Kidney (tissue), 14 donors: Measurements from ENCODE around the gene GIPC2. TPM values are rescaled to one million over a fixed set of nuclear protein-coding genes. Genes with fewer than 3 reads are reported as not detected.

Source experiments
- DNase-seq, 5 donors: peaks; one replicate each; pipeline ENCODE4 v3.0.0-alpha.2; 2013 to 2020
- FAIRE-seq: peaks from 2 replicates; lab custom pipeline; 2012; peaks lifted over from hg19 to GRCh38; lab: Jason Lieb, UNC
- H3K27ac ChIP-seq, 2 donors: one replicate each; pipeline ENCODE4 v1.7.0; 2013; ENCODE audit warnings: low read depth in 2 of 2, low read length in 2 of 2, inconsistent platforms in 1 of 2
- H3K27me3 ChIP-seq: one replicate; pipeline ENCODE4 v1.7.1; 2013; ENCODE audit warnings: low read length, inconsistent platforms; ENCODE audit not compliant: control insufficient read depth, insufficient read depth
- H3K36me3 ChIP-seq, 3 donors: one replicate each; pipeline versions ENCODE4 v1.7.0 to v1.7.1; 2013; ENCODE audit warnings: low read length in 3 of 3, control low read depth in 1 of 3, inconsistent platforms in 1 of 3; ENCODE audit not compliant: insufficient read depth in 3 of 3, control insufficient read depth in 2 of 3
- H3K4me1 ChIP-seq, 3 donors: one replicate each; pipeline versions ENCODE4 v1.7.0 to v1.7.1; 2013; ENCODE audit warnings: low read length in 3 of 3, inconsistent platforms in 1 of 3, low read depth in 1 of 3; ENCODE audit not compliant: control insufficient read depth in 2 of 3, insufficient read depth in 2 of 3
- H3K4me3 ChIP-seq, 3 donors: one replicate each; pipeline versions ENCODE4 v1.7.0 to v1.8.1; 2013; ENCODE audit warnings: low read length in 3 of 3, control low read depth in 1 of 3, inconsistent platforms in 1 of 3
- H3K9ac ChIP-seq, 3 donors: one replicate each; pipeline versions ENCODE4 v1.7.0 to v1.7.1; 2013; ENCODE audit warnings: low read length in 3 of 3, control low read depth in 1 of 3, inconsistent platforms in 1 of 3
- H3K9me3 ChIP-seq, 3 donors: one replicate each; pipeline versions ENCODE4 v1.7.0 to v1.7.1; 2013; ENCODE audit warnings: low read length in 3 of 3, control low read depth in 1 of 3, inconsistent platforms in 1 of 3; ENCODE audit not compliant: control insufficient read depth in 2 of 3, insufficient read depth in 1 of 3
- CTCF ChIP-seq: IDR thresholded peaks from 3 replicates; pipeline ENCODE4 v1.5.1; 2012; ENCODE audit warnings: mild to moderate bottlenecking, moderate library complexity, borderline replicate concordance; ENCODE audit not compliant: insufficient read depth; ENCODE audit errors: extremely low read depth
- intact Hi-C: fragments of 100-400 bp; cut with DNase I; formaldehyde crosslinking; loops from one replicate; pipeline ENCODE4 v1.11.1; 2022
- polyA plus RNA-seq: library from polyadenylated mRNA; stranded (reverse); fragments of 350-450 nt; fragmentation: Illumina TruSeq; extraction: RNeasy Lipid Tissue Mini Kit (QIAGEN cat#74804); gene quantifications from one replicate; pipeline ENCODE4 v1.2.3, GENCODE V29; 2014; ENCODE audit warnings: low read depth, low replicate concordance; ENCODE audit not compliant: insufficient read depth
- total RNA-seq: library from RNA; stranded (reverse); fragmentation: NEBNext Ultra II Directional; extraction: Animal tissue kit (Norgen Biotek cat#: 25700); gene quantifications from one replicate; pipeline ENCODE4 v1.2.1, GENCODE V29; 2021
- donor health status: control.
- donor health status: control.
- donor health status: control.
- donor health status: control.
- donor health status: control.
- donor health status: DM: yes; HTN: yes; CAD: no.
- donor health status: Normal renal cell carcinoma (clear cell type).

The GIPC2 gene
- total and polyA plus RNA-seq, 2 donors from 2014 or later, result 10.7 to 20.3 TPM

GRCh38 chr1:78032996-78033796, 12.6 kb upstream of the GIPC2 start:
- no peak overlapping the region for H3K27ac ChIP-seq
- DNase-seq, result no peak
- H3K36me3 ChIP-seq, result no peaks in the 10 kb centered on the region

GRCh38 chr1:78033797-78034172, 12.0 kb upstream of the GIPC2 start:
- Histone ChIP-seq H3K4me3 (no peak overlapping the region), H3K27ac (no peak overlapping the region), H3K36me3 (no peaks in the 10 kb centered on the region), H3K9me3 (no peaks in the 10 kb centered on the region), H3K9ac (no peak overlapping the region), H3K4me1 (no peaks in the 10 kb centered on the region), H3K27me3 (no peaks in the 10 kb centered on the region)
- no peak for TF ChIP-seq CTCF
- intact Hi-C loops, result no loop called here
- DNase-seq, result no peak
- FAIRE-seq, result no peak

More at GRCh38 chr1:78032996-78033796, 12.6 kb upstream of the GIPC2 start:
- H3K4me1 ChIP-seq, result no peaks in the 10 kb centered on the region
- no peaks in the 10 kb centered on the region for H3K9me3 ChIP-seq
- H3K4me3 ChIP-seq, result no peak overlapping the region
- no peaks in the 10 kb centered on the region for H3K27me3 ChIP-seq
- no peak for TF ChIP-seq CTCF
- no peak overlapping the region for H3K9ac ChIP-seq
- intact Hi-C loops, result no loop called here
- FAIRE-seq, result no peak

GRCh38 chr1:78035121-78035520, 10.6 kb upstream of the GIPC2 start:
- Histone ChIP-seq H3K9me3 (no peaks in the 10 kb centered on the region), H3K9ac (no peak overlapping the region), H3K4me1 (no peaks in the 10 kb centered on the region), H3K4me3 (no peak overlapping the region), H3K27me3 (no peaks in the 10 kb centered on the region), H3K27ac (no peak overlapping the region), H3K36me3 (no peaks in the 10 kb centered on the region)
- DNase-seq (no peak), FAIRE-seq (no peak)
- no peak for TF ChIP-seq CTCF
- intact Hi-C loops, result no loop called here
